ENCODE data around the gene LTBP1.

Gene LTBP1

DNA sequence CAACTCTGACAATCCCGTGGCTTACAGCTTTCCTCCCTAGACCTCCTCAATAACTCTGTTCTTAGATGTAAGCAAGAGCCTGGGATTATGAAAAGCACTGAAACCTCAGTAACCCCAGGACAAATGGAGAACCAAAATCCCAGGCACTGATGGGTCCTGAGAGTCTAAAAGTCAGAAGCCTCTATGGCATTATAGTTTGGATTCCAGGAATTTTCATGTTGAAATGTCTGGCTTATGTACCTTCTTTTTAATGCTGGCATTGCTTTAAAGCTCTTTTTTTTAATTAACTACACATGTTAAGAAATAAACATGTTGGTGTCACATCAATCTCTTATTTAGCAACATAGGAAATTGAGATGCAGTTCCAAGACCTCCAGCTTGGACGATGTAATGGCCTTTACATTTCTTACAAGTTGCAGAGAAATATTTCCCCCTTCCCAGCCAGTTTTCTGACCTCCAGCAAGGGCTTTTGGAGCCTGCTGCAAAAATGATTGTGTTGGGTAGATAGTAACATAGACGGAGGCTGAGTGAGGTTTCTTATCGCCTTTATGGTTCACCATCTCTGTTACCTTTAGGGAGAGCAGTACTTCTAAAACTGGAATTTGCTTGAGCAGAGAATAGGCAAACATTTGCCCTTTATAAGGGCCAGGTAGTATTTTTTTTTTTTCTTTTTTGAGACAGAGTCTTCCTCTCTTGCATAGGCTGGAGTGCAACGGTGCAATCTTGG lies 444.9 kb downstream of the LTBP1 start:
- DNase-seq, result no peak

DNA sequence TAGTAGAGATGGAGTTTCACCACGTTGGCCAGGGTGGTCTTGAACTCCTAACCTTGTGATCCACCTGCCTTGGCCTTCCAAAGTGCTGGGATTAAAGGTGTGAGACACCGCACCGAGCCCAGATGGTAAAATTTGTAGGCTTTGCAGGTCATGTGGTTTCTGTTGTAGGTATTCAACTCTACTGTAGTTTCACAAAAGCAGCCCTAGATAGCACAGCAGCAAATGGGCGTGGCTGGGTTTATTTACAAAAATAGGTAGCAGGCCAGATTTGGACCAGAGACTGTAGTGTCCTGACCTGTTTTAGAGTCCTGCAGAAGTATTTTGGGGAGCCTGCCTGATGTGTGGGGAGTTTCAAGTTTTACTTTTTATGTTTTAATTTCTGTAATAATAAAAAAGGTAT lies 445.6 kb downstream of the LTBP1 start:
- DNase-seq, result no peak

DNA sequence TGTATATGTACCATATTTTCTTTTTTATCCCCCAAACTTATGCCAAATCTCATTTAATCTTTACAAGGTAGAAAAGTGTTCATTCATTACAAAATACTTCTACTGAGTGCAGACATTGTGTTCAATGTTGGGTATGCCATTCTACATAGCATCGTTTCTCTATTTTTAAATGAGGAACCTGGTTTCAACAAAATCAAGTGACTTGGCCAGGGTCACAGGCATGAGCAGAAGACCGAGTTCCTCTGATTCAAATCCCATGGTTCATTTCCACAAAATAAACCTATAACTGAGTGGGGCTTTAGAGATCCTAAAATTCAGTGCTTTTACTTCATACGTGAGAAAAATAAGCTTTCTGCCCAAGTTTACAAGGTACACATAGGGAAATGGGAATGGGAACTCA lies 448.3 kb downstream of the LTBP1 start:
- DNase-seq, result no peak

DNA sequence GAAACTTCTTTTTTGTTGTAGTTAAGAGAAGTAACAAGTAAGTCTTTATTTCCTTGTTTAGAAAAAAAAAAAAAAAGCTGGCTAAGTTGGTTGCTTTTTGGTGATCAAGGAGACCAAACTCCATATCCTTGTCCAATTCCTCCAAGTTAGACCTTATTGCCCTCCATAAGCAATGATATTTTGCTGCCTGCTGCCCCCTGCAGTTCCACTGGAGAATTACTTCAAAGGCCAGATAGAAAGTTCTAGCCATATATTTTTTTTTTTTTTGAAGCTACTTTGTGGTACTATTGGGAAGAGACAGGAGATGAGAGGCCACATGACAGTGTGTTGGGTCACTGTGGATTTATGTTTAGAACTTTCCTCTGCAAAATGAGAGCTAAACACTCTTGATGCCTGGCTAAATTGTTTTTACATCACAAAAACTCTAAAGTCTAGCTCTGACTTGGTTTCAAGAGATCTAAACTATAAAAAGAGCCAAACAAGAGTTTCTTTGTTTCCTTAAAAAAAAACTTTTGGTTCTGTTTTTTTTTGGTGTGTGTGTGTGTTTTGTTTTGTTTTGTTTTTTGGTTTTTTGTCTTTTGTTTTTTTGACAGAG lies 449.0 kb downstream of the LTBP1 start:
- DNase-seq, result peak; percentile 59 to 70 (median 62)

DNA sequence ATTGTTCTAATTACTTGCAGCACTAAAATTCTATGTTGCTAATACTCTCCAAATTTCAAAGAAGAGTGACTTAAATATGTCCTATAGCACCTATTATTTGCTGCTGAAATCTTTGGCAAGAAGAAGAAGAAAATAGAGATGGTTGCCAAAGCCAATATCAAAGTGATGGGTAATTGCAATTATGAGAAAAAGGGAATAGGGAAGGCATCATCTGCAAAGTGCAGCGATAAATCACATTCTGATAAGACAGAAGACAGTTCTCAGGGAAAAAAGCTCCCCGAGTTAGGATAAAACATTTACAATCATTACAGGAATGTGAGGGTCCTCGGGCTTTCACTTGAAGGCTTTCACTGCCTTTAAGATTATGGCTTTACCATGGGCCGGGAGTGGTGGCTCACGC lies 457.6 kb downstream of the LTBP1 start:
- no peak for DNase-seq

DNA sequence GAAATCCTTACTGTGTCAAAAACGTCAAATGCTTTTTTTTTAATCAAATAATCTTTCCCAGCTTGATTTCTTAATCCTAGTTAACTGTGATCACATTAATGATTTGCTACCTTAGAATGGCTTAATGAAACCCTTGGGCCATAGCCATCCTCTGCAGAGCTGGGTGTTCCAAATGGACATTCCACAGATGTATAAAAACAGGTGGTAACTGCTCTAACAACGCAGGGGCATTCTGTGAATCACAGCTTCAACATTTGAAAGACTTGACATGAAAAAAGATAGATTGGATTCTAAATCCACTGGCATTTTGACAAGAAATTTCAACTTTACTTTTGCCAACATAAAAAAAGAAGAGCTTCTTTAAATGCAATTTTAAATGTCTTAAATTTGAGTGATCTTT lies 459.9 kb downstream of the LTBP1 start:
- DNase-seq, result no peak

DNA sequence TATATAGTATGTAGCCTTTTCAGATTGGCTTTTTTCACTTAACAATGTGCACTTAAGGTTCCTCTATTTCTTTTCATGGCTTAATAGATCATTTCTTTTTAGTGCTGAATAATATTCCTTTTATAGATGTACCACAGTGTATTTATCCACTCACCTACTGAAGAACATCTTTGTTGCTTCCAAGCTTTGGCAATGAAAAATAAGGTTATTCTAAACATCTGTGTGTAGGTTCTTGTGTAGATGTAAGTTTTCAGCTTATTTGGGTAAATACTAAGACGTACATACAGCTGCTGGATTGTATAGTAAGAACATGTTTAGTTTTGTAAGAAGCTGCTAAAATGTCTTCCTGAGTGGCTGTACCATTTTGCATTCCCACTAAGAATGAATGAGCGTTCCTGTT lies 461.4 kb downstream of the LTBP1 start:
- DNase-seq, result no peak

DNA sequence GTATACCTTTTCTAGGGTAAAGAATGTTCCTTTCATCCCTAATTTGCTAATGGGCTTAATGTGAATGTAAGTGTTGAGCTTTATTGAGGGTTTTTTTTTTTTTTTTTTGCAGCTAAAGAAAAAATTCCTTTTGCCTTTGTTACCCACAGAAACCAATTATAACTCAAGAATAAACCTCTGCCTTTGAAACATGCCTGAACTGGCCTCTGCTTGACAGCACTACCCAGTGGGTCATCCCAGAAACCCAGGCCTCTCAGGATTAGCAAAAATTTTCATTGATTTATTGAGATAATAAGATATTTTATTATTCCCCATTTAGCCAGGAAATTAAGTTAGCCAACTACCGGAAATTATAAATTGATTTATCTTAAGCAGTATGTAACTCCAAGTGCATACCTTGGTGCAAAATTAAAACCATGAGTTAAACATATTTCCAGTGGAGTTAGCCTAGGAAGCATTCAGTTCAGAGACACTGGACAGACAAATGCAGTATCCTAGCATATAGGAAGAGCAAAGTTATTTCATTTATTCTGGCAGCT lies 462.7 kb downstream of the LTBP1 start:
- no peak for DNase-seq

DNA sequence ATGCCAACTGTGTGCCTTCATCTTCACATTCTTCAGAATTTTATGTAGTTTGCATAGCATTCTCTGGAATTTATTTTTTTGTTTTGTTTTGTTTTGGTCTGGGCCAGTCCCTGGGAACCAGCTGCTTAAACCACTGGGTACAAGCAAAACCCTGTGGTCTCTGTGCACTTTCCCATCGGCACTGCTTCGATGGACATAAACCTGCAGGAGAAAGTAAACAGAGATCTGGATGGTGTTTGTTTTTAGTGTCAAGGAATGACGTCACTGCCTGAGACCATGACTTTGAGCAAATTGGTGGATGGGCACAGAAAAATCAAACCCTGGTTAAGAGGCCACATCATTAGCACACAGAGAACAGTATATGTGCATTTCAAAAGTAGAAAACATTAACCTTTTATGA lies 465.0 kb downstream of the LTBP1 start:
- no peak for DNase-seq

DNA sequence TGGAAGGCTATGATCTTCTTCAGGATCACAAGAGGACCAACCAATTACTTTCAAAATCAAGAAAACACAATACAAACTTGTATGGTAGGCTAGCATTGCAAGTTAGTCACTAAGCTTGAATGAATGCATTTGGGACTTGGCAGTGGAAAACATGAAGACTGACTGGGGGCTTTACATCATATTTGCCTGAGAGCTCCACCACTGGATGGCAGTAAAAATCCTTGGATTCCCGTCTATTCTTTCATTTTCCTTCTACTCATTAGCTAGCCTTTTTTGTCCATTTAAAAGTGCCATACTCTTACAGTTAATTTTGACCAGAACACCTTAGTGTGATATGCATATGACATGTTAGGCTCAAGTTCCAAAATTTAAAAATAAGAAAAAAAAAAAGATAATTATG lies 466.2 kb downstream of the LTBP1 start:
- DNase-seq, result peak; percentile 48 to 54 (median 51)

DNA sequence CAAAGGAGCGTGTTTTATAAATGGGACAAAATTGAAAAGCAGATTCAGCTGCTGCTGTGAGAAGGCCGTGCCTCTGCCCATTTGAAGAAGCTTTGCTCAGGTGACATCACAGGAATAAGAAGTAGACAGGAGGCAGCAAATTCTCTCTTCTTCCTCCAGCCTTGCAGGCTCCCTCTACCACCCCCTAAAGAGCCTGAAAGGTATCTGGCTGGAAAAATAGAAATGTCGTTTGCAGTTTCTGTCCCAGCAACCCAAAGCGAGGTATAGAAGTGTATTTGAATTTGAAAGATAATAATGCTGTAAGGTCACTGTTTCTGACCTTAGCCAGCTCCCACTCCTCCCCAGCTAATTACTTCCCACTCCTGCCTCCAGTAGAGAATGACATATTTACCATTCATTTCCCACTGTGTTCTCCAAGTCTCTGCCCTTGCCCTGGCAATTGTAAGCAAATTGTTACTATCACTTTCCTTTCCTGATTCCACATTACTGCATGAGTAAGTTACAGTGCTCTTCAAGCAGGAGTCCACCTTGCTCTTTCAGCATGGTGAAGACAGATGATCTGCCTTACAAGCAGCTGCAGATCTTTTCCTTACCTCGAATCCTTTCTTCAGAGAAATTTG lies 472.9 kb downstream of the LTBP1 start:
- peak; percentile 21 to 61 (median 32) for DNase-seq

DNA sequence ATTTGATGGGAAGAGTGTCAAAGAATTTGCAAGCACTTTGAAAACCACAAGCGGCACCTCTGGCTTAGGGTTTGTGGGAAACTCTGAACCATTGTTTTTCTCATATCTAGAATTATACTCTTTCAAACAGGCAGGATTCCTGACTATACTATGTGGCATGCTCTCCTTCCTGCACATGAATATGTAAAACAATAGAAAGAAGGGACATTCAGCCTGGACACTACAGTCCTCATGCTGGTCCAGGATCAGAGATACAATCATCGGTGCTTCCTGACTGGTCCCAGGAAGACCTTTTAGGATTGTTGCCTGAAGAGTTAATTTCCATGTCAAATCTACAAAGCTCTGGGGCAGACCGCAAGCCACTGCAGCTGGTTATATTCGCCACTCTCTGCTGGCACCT lies 474.0 kb downstream of the LTBP1 start:
- DNase-seq, result no peak

DNA sequence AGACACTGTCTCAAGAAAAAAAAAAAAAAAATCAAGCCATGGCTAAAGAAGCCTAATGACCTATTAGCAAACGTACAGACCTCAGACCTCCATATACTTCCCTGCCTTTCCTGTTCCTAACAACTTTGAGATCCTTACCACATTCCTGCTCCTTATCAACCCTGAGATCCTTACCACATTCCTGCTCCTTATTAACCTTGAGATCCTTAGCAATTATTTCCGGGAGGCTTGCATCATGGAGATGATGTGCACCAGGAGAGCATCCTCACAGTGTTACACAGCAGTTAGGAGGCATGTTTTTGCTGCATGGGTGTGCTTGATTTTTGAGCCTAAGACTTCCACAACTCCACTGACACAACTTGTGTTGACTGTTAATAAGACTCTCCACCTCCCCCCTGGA lies 475.1 kb downstream of the LTBP1 start:
- no peak for DNase-seq

DNA sequence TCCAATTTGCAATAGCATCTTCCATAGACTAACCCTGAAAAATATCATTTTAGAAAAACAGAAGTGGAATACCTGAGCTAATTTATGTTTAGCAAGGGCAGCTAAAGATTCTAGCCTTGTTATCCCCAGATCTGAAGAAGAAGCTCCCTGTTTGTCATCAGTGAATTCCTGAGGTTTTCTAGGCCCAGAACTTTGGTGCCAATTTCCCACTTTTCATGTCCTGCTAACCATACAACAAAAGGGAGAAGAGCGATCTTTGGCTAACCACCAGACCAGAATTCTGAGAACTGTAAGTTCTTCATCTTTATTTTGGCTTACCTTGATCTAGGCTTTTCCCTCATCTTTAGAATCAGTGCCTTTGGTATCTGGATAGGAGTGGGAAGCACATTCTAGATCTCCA lies 478.4 kb downstream of the LTBP1 start:
- DNase-seq, result no peak

DNA sequence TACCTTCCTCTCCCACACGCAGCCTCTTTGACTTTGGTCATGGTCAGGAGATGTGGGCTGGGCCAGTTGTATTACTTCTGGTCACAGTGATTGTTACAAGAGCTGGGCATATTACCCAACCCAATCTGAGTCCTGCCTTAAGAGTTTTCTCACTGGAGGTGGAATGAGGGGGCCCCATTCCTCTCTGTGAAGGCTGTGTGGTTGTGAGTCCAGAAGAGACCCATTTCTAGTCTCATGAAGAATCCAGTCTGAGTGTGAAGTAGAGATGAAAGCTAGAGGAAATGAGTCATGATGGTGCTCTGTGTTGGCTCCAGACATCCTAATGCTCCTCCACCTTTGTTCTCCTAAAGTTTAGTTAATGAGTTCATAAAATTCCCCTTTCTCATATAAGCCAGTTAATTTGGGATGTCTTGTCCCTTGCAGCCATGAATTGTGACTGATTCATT lies 478.9 kb downstream of the LTBP1 start:
- peak in 1 of 3 donors; percentile 27 for DNase-seq

DNA sequence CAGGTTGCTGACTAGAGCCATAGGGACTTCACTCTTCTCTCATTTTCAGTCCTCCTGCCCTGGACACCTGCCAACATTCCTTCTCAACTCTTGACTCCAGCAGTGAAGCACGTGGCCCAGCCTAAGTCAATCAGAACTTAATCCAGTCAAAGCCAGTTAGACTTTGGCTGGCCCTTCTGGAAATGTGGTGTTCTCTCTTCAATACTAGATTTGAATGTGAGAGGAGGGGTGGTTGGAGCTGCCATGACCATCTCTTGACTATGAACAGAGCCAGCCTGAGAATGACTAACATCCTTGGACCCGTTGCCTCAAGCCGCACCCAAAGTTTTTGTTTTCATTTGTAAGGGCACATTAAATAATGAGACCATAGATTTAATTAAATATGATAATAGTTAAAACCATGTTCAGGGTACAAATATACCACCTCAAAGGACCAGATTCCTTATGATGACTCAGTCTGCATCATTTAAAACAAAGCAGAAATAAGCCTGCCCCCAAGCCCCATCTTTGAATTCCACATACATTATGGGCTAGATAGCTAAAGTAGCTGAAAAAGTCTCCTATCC lies 480.0 kb downstream of the LTBP1 start:
- DNase-seq, result no peak

DNA sequence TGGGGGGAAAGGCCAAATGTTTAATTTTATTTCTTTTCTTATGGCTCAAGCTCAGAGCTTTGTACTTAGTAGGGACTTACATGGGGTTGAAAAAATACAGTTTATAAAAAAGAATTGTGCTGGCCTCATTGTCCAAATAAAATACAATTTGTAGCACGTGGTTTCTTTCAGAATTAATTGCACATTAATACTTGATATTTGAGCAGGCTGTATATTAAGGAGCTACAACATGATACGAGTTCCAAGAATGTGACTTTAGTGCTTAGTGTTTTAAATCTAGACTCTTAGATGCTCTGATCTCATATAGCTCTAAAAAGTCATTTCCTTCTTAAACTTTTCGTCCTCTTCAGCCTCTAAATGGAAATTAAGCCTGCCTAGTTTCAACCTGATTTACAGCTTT lies 483.3 kb downstream of the LTBP1 start:
- DNase-seq, result no peak

DNA sequence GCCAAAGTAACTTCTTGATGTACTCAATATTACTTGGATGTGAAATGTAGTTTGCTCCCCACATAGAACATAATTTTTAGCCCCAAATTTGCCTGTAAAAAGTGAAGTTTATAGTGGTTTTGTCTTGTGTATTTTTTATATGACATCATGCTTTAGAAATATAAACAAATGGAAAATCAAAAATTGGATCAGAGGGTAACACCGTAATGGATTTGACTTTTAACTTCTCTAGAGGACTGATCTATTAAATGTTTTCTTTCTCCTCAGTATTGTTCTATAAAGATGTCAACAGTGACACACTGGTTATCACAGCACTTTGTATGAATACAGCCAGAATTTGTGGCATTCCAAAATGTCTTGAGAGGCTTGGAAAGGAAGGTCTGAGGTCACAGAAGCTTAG lies 484.1 kb downstream of the LTBP1 start:
- DNase-seq, result no peak

DNA sequence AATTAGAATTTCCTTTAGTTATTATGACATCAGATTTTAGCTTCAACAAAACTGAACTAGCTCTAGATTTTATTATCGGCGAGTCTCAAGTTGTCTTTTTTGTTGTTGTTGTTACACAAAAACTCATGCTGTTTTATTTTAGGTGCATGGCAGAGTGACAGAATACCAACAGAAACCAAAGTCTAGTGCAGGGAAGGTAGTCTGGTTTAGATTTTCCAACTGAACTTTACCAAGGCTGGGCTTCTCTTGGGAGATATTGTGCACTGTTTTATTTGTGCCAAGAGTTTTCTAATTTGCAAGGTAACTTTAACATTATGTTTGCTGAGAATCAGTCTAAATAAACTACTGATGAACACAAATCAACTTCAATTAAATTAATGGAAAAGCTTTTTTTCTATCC lies 486.1 kb downstream of the LTBP1 start:
- DNase-seq, result no peak

DNA sequence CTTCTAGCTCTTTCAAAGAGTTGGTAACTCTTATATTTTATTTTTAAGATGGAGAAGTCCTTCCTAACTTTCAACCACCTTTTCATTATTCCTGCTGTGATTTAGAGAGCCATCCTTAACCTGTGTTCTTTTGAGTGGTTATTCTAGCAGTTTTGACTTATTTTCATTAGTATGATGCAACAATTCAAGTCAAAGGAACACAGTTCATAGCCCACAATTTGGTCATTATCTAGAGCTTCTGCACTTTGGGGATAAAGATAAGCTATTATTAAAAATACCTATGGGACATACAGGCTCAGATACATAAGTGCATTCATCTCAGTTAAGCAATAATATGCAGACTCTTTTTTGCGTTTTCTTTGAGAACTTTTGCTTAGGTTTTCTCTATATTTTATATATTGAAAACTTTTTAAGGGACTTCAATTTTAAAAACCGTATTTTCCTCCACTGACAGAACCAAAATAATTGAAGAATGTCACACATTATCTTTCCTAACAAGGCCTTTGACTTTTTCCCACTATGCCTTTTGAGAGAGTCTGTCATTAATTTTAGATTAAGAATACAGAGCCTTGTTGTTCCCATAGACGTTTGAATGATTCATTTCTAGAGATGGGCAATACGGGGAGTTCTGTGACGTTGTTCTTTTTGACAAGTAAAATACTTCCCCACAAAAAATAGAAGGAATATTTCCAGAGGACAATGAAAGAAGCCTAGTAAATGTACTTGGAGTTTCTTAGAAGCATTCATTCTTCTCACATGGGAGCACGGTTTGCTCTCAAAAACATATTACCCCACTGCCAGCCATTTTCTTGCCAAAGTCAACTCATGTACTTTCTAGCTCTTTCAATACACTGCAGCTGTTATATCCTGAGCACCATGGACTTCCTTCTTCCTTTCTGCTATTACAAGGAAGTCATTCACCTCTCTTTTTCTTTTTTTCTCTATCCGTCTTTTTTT lies 486.8 kb downstream of the LTBP1 start:
- DNase-seq, result no peak

DNA sequence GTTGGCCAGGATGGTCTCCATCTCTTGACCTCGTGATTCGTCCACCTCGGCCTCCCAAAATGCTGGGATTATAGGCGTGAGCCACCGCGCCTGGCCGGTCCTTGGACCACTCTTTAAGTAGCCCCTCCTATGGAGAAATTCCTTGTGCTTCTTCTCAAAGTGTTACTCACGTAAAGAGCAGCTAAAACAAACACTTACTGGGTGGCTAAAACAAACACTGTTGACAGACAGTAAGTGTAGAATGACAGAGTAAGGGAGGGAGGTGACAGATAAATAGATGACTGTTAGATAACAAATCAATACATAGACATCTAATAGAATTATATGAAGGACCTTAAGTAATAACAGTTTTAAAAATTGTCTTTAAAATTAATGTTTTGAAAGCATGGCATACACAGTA lies 488.8 kb downstream of the LTBP1 start:
- DNase-seq, result no peak

DNA sequence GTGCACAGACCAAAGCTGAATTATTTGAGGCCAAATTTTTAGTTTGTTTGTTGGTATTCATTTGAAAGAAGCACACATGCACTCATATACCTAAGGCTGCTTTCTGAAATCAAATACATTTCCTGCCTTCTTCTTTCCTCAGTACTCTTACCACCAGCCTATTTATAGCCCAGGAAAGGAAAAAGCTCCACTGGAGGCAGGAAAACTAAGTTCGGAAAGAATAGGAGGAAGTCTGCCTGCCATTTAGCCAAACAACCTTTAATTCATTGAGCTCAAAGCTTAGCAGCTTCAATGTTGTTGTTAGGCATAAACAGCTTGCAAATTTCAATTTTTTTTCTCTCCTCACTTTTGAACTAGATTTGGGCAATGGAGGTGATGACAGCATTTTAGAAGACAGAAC lies 489.3 kb downstream of the LTBP1 start:
- no peak for DNase-seq

DNA sequence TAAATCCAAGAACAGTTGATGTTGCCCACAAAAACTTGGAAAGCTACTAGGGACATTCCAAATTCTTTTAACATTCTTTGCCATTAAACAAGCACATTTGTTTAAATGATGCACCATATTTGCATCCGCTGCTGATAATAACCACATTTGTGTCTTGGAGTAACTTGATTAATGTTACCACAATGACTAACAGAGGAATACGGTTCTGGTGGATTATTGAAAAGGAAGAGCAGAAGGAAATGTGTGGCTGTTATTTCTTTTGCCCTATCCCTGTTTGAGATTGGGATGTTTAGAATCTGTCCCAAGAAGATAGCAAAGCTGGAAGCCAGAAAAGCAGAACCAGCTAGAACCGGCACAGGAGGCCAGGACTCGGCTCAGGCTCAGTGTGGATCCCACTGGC lies 490.5 kb downstream of the LTBP1 start:
- no peak for DNase-seq
